Fibroblast of villous mesenchyme (primary cell): ENCODE data around the gene RNF180. TPM values are rescaled to one million over a fixed set of nuclear protein-coding genes. Genes with fewer than 3 reads are reported as not detected.
A peak's percentile ranks its signal among the peaks of the same experiment; 100 is the strongest.

Experiments
- DNase-seq: peaks from one replicate; pipeline ENCODE4 v3.0.0-alpha.2; 2010; ENCODE audit warnings: low read depth
- H3K4me3 ChIP-seq: 2 replicates; pipeline ENCODE4 v1.5.1; 2011; ENCODE audit warnings: low read depth, mild to moderate bottlenecking, low read length
- CTCF ChIP-seq: IDR thresholded peaks from 2 replicates; pipeline ENCODE4 v1.5.1; 2012; ENCODE audit warnings: low read depth, mild to moderate bottlenecking, low read length; ENCODE audit not compliant: insufficient read depth
- total RNA-seq: library from RNA; depleted of rRNA; stranded (reverse); fragments of >200 nt; gene quantifications from 2 replicates; pipeline ENCODE4 v1.2.3, GENCODE V29; 2012

RNF180 gene
- total RNA-seq, 1 donor, result 5.6 TPM

GRCh38 chr5:64147379-64147778 is 18.3 kb upstream of the RNF180 start:
- no peak for DNase-seq

GRCh38 chr5:64147849-64148441 is 17.7 kb upstream of the RNF180 start:
- TF ChIP-seq CTCF, result peak; percentile 61
- peak; percentile 42 for DNase-seq
- H3K4me3 ChIP-seq, result no peak overlapping the region

More at GRCh38 chr5:64147379-64147778, 18.3 kb upstream of the RNF180 start:
- TF ChIP-seq CTCF, result no peak
- no peak overlapping the region for H3K4me3 ChIP-seq

GRCh38 chr5:64149268-64149667 is 16.4 kb upstream of the RNF180 start:
- TF ChIP-seq CTCF, result no peak
- no peak for DNase-seq
- H3K4me3 ChIP-seq, result no peak overlapping the region

GRCh38 chr5:64149857-64150521 is 15.7 kb upstream of the RNF180 start:
- H3K4me3 ChIP-seq, result no peak overlapping the region
- TF ChIP-seq CTCF, result no peak
- DNase-seq, result no peak

GRCh38 chr5:64156261-64156660 is 9.4 kb upstream of the RNF180 start:
- TF ChIP-seq CTCF, result no peak

GRCh38 chr5:64158827-64159226 is 6.8 kb upstream of the RNF180 start:
- TF ChIP-seq CTCF, result no peak
- no peak for DNase-seq
- H3K4me3 ChIP-seq, result no peak overlapping the region

More at GRCh38 chr5:64156261-64156660, 9.4 kb upstream of the RNF180 start:
- DNase-seq, result no peak
- H3K4me3 ChIP-seq, result no peak overlapping the region

- no peak for DNase-seq
- TF ChIP-seq CTCF, result no peak
- H3K4me3 ChIP-seq, result no peak overlapping the region
Observed at GRCh38 chr5:64160201-64160600, 5.4 kb upstream of the RNF180 start.
